Smooth muscle cell (in vitro differentiated cells): ENCODE results near the gene KRT13. TPM values are rescaled to one million over a fixed set of nuclear protein-coding genes. Genes with fewer than 3 reads are reported as not detected.

ENCODE experiments used
- DNase-seq: peaks from one replicate; lab custom pipeline; 2025; ENCODE audit not compliant: unreplicated experiment; lab: John Stamatoyannopoulos, UW
- H2AFZ ChIP-seq: fragments of 200-600 bp; sonication (generic); 2 replicates; pipeline ENCODE4 v1.6.0; 2016; ENCODE audit warnings: antibody characterized with exemption, low read depth, mild to moderate bottlenecking
- H3F3A ChIP-seq: fragments of 200-600 bp; sonication (generic); 2 replicates; pipeline ENCODE4 v1.6.0; 2017; ENCODE audit warnings: antibody characterized with exemption, low read depth
- H3K27ac ChIP-seq: fragments of 200-600 bp; sonication (generic); 2 replicates; pipeline ENCODE4 v1.5.1; 2016; ENCODE audit warnings: low read depth, mild to moderate bottlenecking
- H3K27me3 ChIP-seq: fragments of 200-600 bp; sonication (generic); 2 replicates; pipeline ENCODE4 v1.6.1; 2016; ENCODE audit warnings: low read depth, mild to moderate bottlenecking
- H3K36me3 ChIP-seq: fragments of 200-600 bp; sonication (generic); 2 replicates; pipeline ENCODE4 v1.5.1; 2016; ENCODE audit warnings: low read depth
- H3K4me1 ChIP-seq: fragments of 200-600 bp; sonication (generic); 2 replicates; pipeline ENCODE4 v1.5.1; 2016; ENCODE audit warnings: low read depth
- H3K4me2 ChIP-seq: fragments of 200-600 bp; sonication (generic); 2 replicates; pipeline ENCODE4 v1.6.0; 2016; ENCODE audit warnings: mild to moderate bottlenecking
- H3K4me3 ChIP-seq: fragments of 200-600 bp; sonication (generic); 2 replicates; pipeline ENCODE4 v1.5.1; 2016; ENCODE audit warnings: mild to moderate bottlenecking
- H3K79me2 ChIP-seq: fragments of 200-600 bp; sonication (generic); 2 replicates; pipeline ENCODE4 v1.6.0; 2016; ENCODE audit warnings: low read depth, mild to moderate bottlenecking
- H3K9ac ChIP-seq: fragments of 200-600 bp; sonication (generic); 2 replicates; pipeline ENCODE4 v1.6.0; 2016; ENCODE audit warnings: low read depth
- H3K9me3 ChIP-seq: fragments of 200-600 bp; sonication (generic); replicated peaks from 2 replicates; pipeline ENCODE4 v1.5.1; 2016; ENCODE audit warnings: low read depth
- H4K20me1 ChIP-seq: fragments of 200-600 bp; sonication (generic); 2 replicates; pipeline ENCODE4 v1.6.0; 2016; ENCODE audit warnings: low read depth
- CTCF ChIP-seq: fragments of 200-600 bp; sonication (generic); IDR thresholded peaks from 2 replicates; pipeline ENCODE4 v1.5.1; 2017; ENCODE audit warnings: borderline replicate concordance, mild to moderate bottlenecking, antibody characterized with exemption; ENCODE audit not compliant: insufficient read depth, poor library complexity, severe bottlenecking
- WGBS: methylation state at CpG from one replicate; pipeline ENCODE4 v1.1.7; 2016; ENCODE audit warnings: low lambda C conversion rate; 5-methylcytosine and 5-hydroxymethylcytosine counted together
- polyA plus RNA-seq: library from polyadenylated mRNA; unstranded; fragments of >200 nt; fragmentation: Nextera tagmentation; extraction: Ambion mirVana; gene quantifications from 2 replicates; pipeline ENCODE4 v1.2.1, GENCODE V29; 2016
- total RNA-seq: library from RNA; depleted of rRNA; stranded (reverse); fragments of >200 nt; gene quantifications from 2 replicates; pipeline ENCODE4 v1.2.3, GENCODE V29; 2014

KRT13 gene
- total and polyA plus RNA-seq, 2 experiments from 2014 or later, result 3.8 to 5.2 TPM

- Histone ChIP-seq H3K27ac (no peak overlapping the region), H3K9me3 (no peaks in the 10 kb centered on the region), H3K79me2 (no peaks in the 10 kb centered on the region), H3K36me3 (no peaks in the 10 kb centered on the region), H2AFZ (no peak overlapping the region), H4K20me1 (no peaks in the 10 kb centered on the region), H3K4me2 (no peak overlapping the region), H3K27me3 (no peaks in the 10 kb centered on the region), H3K4me1 (no peaks in the 10 kb centered on the region), H3K9ac (no peak overlapping the region), H3K4me3 (no peak overlapping the region), H3F3A (no peaks in the 10 kb centered on the region)
- no peak for DNase-seq
- WGBS, result 73% methylated on average over 8 of the region's 8 CpGs
- no peak for TF ChIP-seq CTCF
These were observed 1.0 kb downstream of the KRT13 start for GRCh38 chr17:41504246-41504977.

GRCh38 chr17:41503202-41503601 lies 2.2 kb downstream of the KRT13 start:
- H3K79me2 ChIP-seq, result no peaks in the 10 kb centered on the region
- no peaks in the 10 kb centered on the region for H3K27me3 ChIP-seq
- TF ChIP-seq CTCF, result no peak
- no peak overlapping the region for H2AFZ ChIP-seq
- no peaks in the 10 kb centered on the region for H3K4me1 ChIP-seq
- H3K4me2 ChIP-seq, result no peak overlapping the region
- H3K36me3 ChIP-seq, result no peaks in the 10 kb centered on the region
- H3K9me3 ChIP-seq, result no peaks in the 10 kb centered on the region
- no peak overlapping the region for H3K27ac ChIP-seq
- no peak overlapping the region for H3K9ac ChIP-seq
- WGBS, result 98% methylated on average over 9 of the region's 9 CpGs
- H3K4me3 ChIP-seq, result no peak overlapping the region
- H3F3A ChIP-seq, result no peaks in the 10 kb centered on the region
- no peak for DNase-seq
- no peaks in the 10 kb centered on the region for H4K20me1 ChIP-seq

- DNase-seq, result no peak
- peak overlapping the region; percentile 9 for H3K4me2 ChIP-seq
- no peak overlapping the region for H3K9ac ChIP-seq
- H3K27ac ChIP-seq, result no peak overlapping the region
- H4K20me1 ChIP-seq, result no peaks in the 10 kb centered on the region
- H3K4me1 ChIP-seq, result no peaks in the 10 kb centered on the region
- H3K4me3 ChIP-seq, result no peak overlapping the region
- no peaks in the 10 kb centered on the region for H3K27me3 ChIP-seq
- H3K79me2 ChIP-seq, result no peaks in the 10 kb centered on the region
- H3F3A ChIP-seq, result no peaks in the 10 kb centered on the region
- H3K9me3 ChIP-seq, result no peaks in the 10 kb centered on the region
- 53% methylated on average over 15 of the region's 15 CpGs for WGBS
- TF ChIP-seq CTCF, result no peak
- H3K36me3 ChIP-seq, result no peaks in the 10 kb centered on the region
- H2AFZ ChIP-seq, result no peak overlapping the region
These were observed 5.1 kb downstream of the KRT13 start for GRCh38 chr17:41500131-41500911.

GRCh38 chr17:41499714-41500113 lies 5.7 kb downstream of the KRT13 start:
- peak overlapping the region; percentile 9 for H3K4me2 ChIP-seq
- H3K36me3 ChIP-seq, result no peaks in the 10 kb centered on the region
- H3F3A ChIP-seq, result no peaks in the 10 kb centered on the region
- H3K4me1 ChIP-seq, result no peaks in the 10 kb centered on the region
- H3K4me3 ChIP-seq, result no peak overlapping the region
- H3K9ac ChIP-seq, result no peak overlapping the region
- H4K20me1 ChIP-seq, result no peaks in the 10 kb centered on the region
- H2AFZ ChIP-seq, result no peak overlapping the region
- no peak for TF ChIP-seq CTCF
- WGBS, result 94% methylated on average over 5 of the region's 5 CpGs
- H3K27ac ChIP-seq, result no peak overlapping the region
- H3K9me3 ChIP-seq, result no peaks in the 10 kb centered on the region
- H3K79me2 ChIP-seq, result no peaks in the 10 kb centered on the region
- no peak for DNase-seq
- no peaks in the 10 kb centered on the region for H3K27me3 ChIP-seq
